HCT116 (cell line): ENCODE data around the gene NIT2. TPM values are rescaled to one million over a fixed set of nuclear protein-coding genes. Genes with fewer than 3 reads are reported as not detected.

Source experiments
- ATAC-seq: fragments of 200-7000 bp; cut with Tn5 transposase; 2 replicates; pipeline ENCODE4 v1.9.1; 2020; ENCODE audit warnings: mild to moderate bottlenecking, moderate library complexity
- BruUV-seq: library from RNA; stranded (reverse); fragments of 400-500 nt; replicated peaks from 2 replicates; lab custom pipeline; 2021; lab: Mats Ljungman, UMichigan
- CTCF ChIA-PET: fragments of 300-600 bp; sonication (Branson Sonifier 250); formaldehyde crosslinking; loops from one replicate; lab custom pipeline; 2021; ENCODE audit warnings: antibody characterized with exemption; lab: Charles Lee
- POLR2A ChIA-PET: fragments of 300-600, 350-600 bp; sonication (Branson Sonifier 250); formaldehyde crosslinking; loops from one replicate; lab custom pipeline; 2021; ENCODE audit warnings: antibody characterized with exemption; lab: Charles Lee
- RAD21 ChIA-PET, 2 experiments: fragments of 300-600 bp; sonication (Branson Sonifier 250); formaldehyde crosslinking; loops; one replicate each; lab custom pipeline; 2023; ENCODE audit warnings: low total read pairs in 2 of 2; ENCODE audit not compliant: uncharacterized antibody in 2 of 2, unreplicated experiment in 2 of 2, low non-redundant PET in 1 of 2; lab: Charles Lee
- DNase-seq: peaks from one replicate; pipeline ENCODE4 v3.0.0-alpha.2; 2010; ENCODE audit warnings: low read depth, low spot score
- H2AFZ ChIP-seq: fragments of 200-600 bp; shearing (Covaris generic), sonication (generic); 2 replicates; pipeline ENCODE4 v1.6.1; 2017; ENCODE audit warnings: low read depth, mixed run types, mixed read lengths, antibody characterized with exemption, low read length; ENCODE audit not compliant: poor library complexity, severe bottlenecking
- H3K27ac ChIP-seq: 2 replicates; pipeline ENCODE4 v1.5.1; 2012; ENCODE audit warnings: low read depth, low read length
- H3K27me3 ChIP-seq: fragments of 200-600 bp; sonication (generic); 2 replicates; pipeline ENCODE4 v1.6.1; 2016; ENCODE audit warnings: mixed run types, low read length, mixed read lengths; ENCODE audit not compliant: insufficient read depth
- H3K36me3 ChIP-seq, 2 experiments: fragments of 200-500 bp in 1 of 2; fragments of 200-600 bp in 1 of 2; sonication (Bioruptor generic) in 1 of 2; sonication (generic) in 1 of 2; 2 replicates each; pipeline versions ENCODE4 v1.5.1 to v1.6.1; 2014 to 2016; ENCODE audit warnings: low read length in 2 of 2, inconsistent platforms in 1 of 2, mixed read lengths in 1 of 2, mixed run types in 1 of 2; ENCODE audit not compliant: insufficient read depth in 2 of 2, control insufficient read depth in 1 of 2
- H3K4me1 ChIP-seq, 2 experiments: fragments of 200-600 bp in 1 of 2; sonication (generic) in 1 of 2; 2 replicates each; pipeline versions ENCODE4 v1.5.1 to v1.6.1; 2012 to 2017; ENCODE audit warnings: low read length in 2 of 2, inconsistent platforms in 1 of 2, mild to moderate bottlenecking in 1 of 2, mixed read lengths in 1 of 2, mixed run types in 1 of 2, moderate library complexity in 1 of 2; ENCODE audit not compliant: insufficient read depth in 2 of 2, control insufficient read depth in 1 of 2
- H3K4me2 ChIP-seq: fragments of 200-600 bp; sonication (generic); 2 replicates; pipeline ENCODE4 v1.6.1; 2017; ENCODE audit warnings: mixed run types, low read length, mixed read lengths
- H3K4me3 ChIP-seq, 2 experiments: fragments of 200-600 bp in 1 of 2; sonication (generic) in 1 of 2; replicated peaks in 1 of 2; 2 replicates each; pipeline ENCODE4 v1.5.1; 2011 to 2016; ENCODE audit warnings: low read length in 2 of 2, control low read depth in 1 of 2, low read depth in 1 of 2, mild to moderate bottlenecking in 1 of 2, mixed read lengths in 1 of 2, mixed run types in 1 of 2
- H3K79me2 ChIP-seq: fragments of 200-600 bp; sonication (generic); 2 replicates; pipeline ENCODE4 v1.6.1; 2017; ENCODE audit warnings: mild to moderate bottlenecking, mixed run types, low read length, moderate library complexity, mixed read lengths; ENCODE audit not compliant: insufficient read depth
- H3K9ac ChIP-seq: fragments of 200-600 bp; sonication (generic); 2 replicates; pipeline ENCODE4 v1.6.1; 2016; ENCODE audit warnings: low read length, mixed read lengths
- H3K9me2 ChIP-seq: fragments of 200-600 bp; sonication (generic), shearing (Covaris generic); 2 replicates; pipeline ENCODE4 v1.6.1; 2017; ENCODE audit warnings: mixed run types, mild to moderate bottlenecking, moderate library complexity; ENCODE audit not compliant: insufficient read depth
- H3K9me3 ChIP-seq, 2 experiments: fragments of 200-500 bp in 1 of 2; fragments of 200-600 bp in 1 of 2; sonication (Bioruptor generic) in 1 of 2; sonication (generic) in 1 of 2; 2 replicates each; pipeline ENCODE4 v1.6.1; 2014 to 2017; ENCODE audit warnings: low read length in 2 of 2, mixed read lengths in 2 of 2, inconsistent platforms in 1 of 2, low read depth in 1 of 2, mild to moderate bottlenecking in 1 of 2, mixed run types in 1 of 2, moderate library complexity in 1 of 2; ENCODE audit not compliant: control insufficient read depth in 1 of 2, insufficient read depth in 1 of 2
- H4K20me1 ChIP-seq: fragments of 200-600 bp; sonication (generic), shearing (Covaris generic); 2 replicates; pipeline ENCODE4 v1.6.1; 2017; ENCODE audit warnings: mixed run types, mild to moderate bottlenecking, moderate library complexity; ENCODE audit not compliant: insufficient read depth
- CBX3 ChIP-seq: IDR thresholded peaks from 2 replicates; pipeline ENCODE4 v1.6.1; 2012; ENCODE audit warnings: low read depth
- CEBPB ChIP-seq: IDR thresholded peaks from 2 replicates; pipeline ENCODE4 v1.6.1; 2012; ENCODE audit warnings: low read depth
- CTCF ChIP-seq, 3 experiments: fragments of 200-600 bp in 1 of 3; sonication (generic) in 1 of 3; IDR thresholded peaks in 2 of 3; conservative IDR thresholded peaks in 1 of 3; 2 replicates each; pipeline ENCODE4 v1.5.1; 2012 to 2017; ENCODE audit warnings: low read depth in 2 of 3, low read length in 2 of 3, antibody characterized with exemption in 1 of 3, borderline replicate concordance in 1 of 3, control low read depth in 1 of 3, mild to moderate bottlenecking in 1 of 3, mixed read lengths in 1 of 3, mixed run types in 1 of 3, moderate library complexity in 1 of 3; ENCODE audit not compliant: insufficient read depth in 1 of 3
- EGR1 ChIP-seq: IDR thresholded peaks from 2 replicates; pipeline ENCODE4 v1.6.1; 2012; ENCODE audit warnings: low read depth
- ELF1 ChIP-seq: IDR thresholded peaks from 2 replicates; pipeline ENCODE4 v1.6.1; 2012; ENCODE audit warnings: low read depth, borderline replicate concordance
- EZH2 ChIP-seq: fragments of 200-600 bp; sonication (generic); IDR thresholded peaks from 2 replicates; pipeline ENCODE4 v1.6.1; 2017; ENCODE audit warnings: antibody characterized with exemption, mixed run types
- EZH2phosphoT487 ChIP-seq: fragments of 200-600 bp; IDR thresholded peaks from 2 replicates; pipeline ENCODE4 v1.6.1; 2018; ENCODE audit warnings: antibody characterized with exemption, borderline replicate concordance
- JUND ChIP-seq: IDR thresholded peaks from 2 replicates; pipeline ENCODE4 v1.6.1; 2012
- POLR2A ChIP-seq: IDR thresholded peaks from 2 replicates; pipeline ENCODE4 v1.7.0; 2011; ENCODE audit warnings: borderline replicate concordance; ENCODE audit not compliant: insufficient read depth, insufficient read length; ENCODE audit errors: extremely low read depth
- POLR2AphosphoS5 ChIP-seq: IDR thresholded peaks from 2 replicates; pipeline ENCODE4 v1.6.1; 2011; ENCODE audit warnings: mild to moderate bottlenecking, low read depth, low read length, moderate library complexity
- RAD21 ChIP-seq: IDR thresholded peaks from 2 replicates; pipeline ENCODE4 v1.6.1; 2012; ENCODE audit warnings: low read depth, mild to moderate bottlenecking
- SP1 ChIP-seq: IDR thresholded peaks from 2 replicates; pipeline ENCODE4 v1.6.1; 2012; ENCODE audit warnings: low read depth
- SRF ChIP-seq: IDR thresholded peaks from 2 replicates; pipeline ENCODE4 v1.6.1; 2012; ENCODE audit warnings: low read depth
- TCF7L2 ChIP-seq: IDR thresholded peaks from 2 replicates; pipeline ENCODE4 v1.7.0; 2011; ENCODE audit warnings: borderline replicate concordance, inconsistent platforms; ENCODE audit not compliant: insufficient read depth, insufficient read length; ENCODE audit errors: extremely low read depth
- YY1 ChIP-seq: IDR thresholded peaks from 2 replicates; pipeline ENCODE4 v1.6.1; 2011; ENCODE audit warnings: low read length, low read depth, moderate library complexity, mild to moderate bottlenecking; ENCODE audit not compliant: insufficient replicate concordance; ENCODE audit errors: extremely low read depth
- intact Hi-C: fragments of 100-400 bp; cut with micrococcal nuclease; formaldehyde crosslinking; loops from 2 replicates; pipeline ENCODE4 v1.10.0; 2022
- total RNA-seq: library from RNA; stranded (reverse); gene quantifications from one replicate; pipeline ENCODE4 v1.2.1, GENCODE V29; 2021; ENCODE audit not compliant: unreplicated experiment
- TF ChIP-seq, protein P1 (sequence below): IDR thresholded peaks from 2 replicates; pipeline ENCODE4 v1.6.1; 2011; ENCODE audit warnings: mild to moderate bottlenecking, low read length, moderate library complexity; ENCODE audit not compliant: insufficient replicate concordance; ENCODE audit errors: extremely low read depth
- TF ChIP-seq, protein P2 (sequence below): IDR thresholded peaks from 2 replicates; pipeline ENCODE4 v1.6.1; 2012

NIT2 gene
- total RNA-seq, 1 experiment from 2014 or later, result 44.7 TPM

- no peak for DNase-seq
- no peak overlapping the region for H3K4me2 ChIP-seq
- no peak for TF ChIP-seq TCF7L2
- no peak for TF ChIP-seq CTCF (IDR thresholded peaks at IDR 0.05 in 2 of 3, conservative IDR thresholded peaks at IDR 0.05 in 1 of 3; ENCODE audit: borderline replicate concordance in 1 of 3, insufficient read depth in 1 of 3, low read depth in 2 of 3, low read length in 2 of 3)
- no peak for TF ChIP-seq SP1
- TF ChIP-seq CBX3, result no peak
- TF ChIP-seq YY1, result no peak
- no peak for TF ChIP-seq RAD21
- no peak for TF ChIP-seq SRF
- TF ChIP-seq POLR2A, result no peak
- TF ChIP-seq, protein P1, sequence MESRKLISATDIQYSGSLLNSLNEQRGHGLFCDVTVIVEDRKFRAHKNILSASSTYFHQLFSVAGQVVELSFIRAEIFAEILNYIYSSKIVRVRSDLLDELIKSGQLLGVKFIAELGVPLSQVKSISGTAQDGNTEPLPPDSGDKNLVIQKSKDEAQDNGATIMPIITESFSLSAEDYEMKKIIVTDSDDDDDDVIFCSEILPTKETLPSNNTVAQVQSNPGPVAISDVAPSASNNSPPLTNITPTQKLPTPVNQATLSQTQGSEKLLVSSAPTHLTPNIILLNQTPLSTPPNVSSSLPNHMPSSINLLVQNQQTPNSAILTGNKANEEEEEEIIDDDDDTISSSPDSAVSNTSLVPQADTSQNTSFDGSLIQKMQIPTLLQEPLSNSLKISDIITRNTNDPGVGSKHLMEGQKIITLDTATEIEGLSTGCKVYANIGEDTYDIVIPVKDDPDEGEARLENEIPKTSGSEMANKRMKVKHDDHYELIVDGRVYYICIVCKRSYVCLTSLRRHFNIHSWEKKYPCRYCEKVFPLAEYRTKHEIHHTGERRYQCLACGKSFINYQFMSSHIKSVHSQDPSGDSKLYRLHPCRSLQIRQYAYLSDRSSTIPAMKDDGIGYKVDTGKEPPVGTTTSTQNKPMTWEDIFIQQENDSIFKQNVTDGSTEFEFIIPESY, result no peak
- TF ChIP-seq EZH2, result no peak
- TF ChIP-seq ELF1, result no peak
- no peak for TF ChIP-seq CEBPB
- TF ChIP-seq, protein P2, sequence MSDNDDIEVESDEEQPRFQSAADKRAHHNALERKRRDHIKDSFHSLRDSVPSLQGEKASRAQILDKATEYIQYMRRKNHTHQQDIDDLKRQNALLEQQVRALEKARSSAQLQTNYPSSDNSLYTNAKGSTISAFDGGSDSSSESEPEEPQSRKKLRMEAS, result no peak
- TF ChIP-seq POLR2AphosphoS5, result no peak
- no peak for TF ChIP-seq EGR1
- no peak for TF ChIP-seq JUND
- no peak for TF ChIP-seq EZH2phosphoT487
- TF ChIP-seq, all 23 proteins: peak for 0
- no peaks in the 10 kb centered on the region for H3K27me3 ChIP-seq
- ChIA-PET POLR2A (no interaction called here), RAD21 (interaction anchor here in 1 of 2 experiments (0.7 kb wide), 1 partner anchor 282 kb away, joined by 3 read pairs; no protein-coding TSS in a partner anchor), CTCF (no interaction called here)
- intact Hi-C loops, result loop anchor here (5.0 to 10.0 kb wide), 5 partner anchors 142 to 877 kb away; no protein-coding TSS in a partner anchor
- H2AFZ ChIP-seq, result no peak overlapping the region
- H3K9me3 ChIP-seq, result no peaks in the 10 kb centered on the region
- H3K4me1 ChIP-seq, result peaks cover 3 to 4% of the 10 kb centered on the region in 2 experiments; a peak in 2 of 4 replicates
- H3K79me2 ChIP-seq, result no peaks in the 10 kb centered on the region
- H3K9me2 ChIP-seq, result no peaks in the 10 kb centered on the region
- H3K9ac ChIP-seq, result no peak overlapping the region
- H4K20me1 ChIP-seq, result no peaks in the 10 kb centered on the region
- ATAC-seq, result no peak
- H3K36me3 ChIP-seq, result no peaks in the 10 kb centered on the region
- H3K4me3 ChIP-seq, result no peak overlapping the region
- H3K27ac ChIP-seq, result no peak overlapping the region
- BruUV-seq, result no TSS peak
These were observed 14.6 kb upstream of the NIT2 start for GRCh38 chr3:100319951-100320350.
